ENCODE measurements around the gene SH3BP4.
"Not testable (repeated sequence)": the region's sequence is repeated elsewhere in the genome, so short reads cannot be mapped to it uniquely, and the experiment has no call there.

The SH3BP4 gene

DNA sequence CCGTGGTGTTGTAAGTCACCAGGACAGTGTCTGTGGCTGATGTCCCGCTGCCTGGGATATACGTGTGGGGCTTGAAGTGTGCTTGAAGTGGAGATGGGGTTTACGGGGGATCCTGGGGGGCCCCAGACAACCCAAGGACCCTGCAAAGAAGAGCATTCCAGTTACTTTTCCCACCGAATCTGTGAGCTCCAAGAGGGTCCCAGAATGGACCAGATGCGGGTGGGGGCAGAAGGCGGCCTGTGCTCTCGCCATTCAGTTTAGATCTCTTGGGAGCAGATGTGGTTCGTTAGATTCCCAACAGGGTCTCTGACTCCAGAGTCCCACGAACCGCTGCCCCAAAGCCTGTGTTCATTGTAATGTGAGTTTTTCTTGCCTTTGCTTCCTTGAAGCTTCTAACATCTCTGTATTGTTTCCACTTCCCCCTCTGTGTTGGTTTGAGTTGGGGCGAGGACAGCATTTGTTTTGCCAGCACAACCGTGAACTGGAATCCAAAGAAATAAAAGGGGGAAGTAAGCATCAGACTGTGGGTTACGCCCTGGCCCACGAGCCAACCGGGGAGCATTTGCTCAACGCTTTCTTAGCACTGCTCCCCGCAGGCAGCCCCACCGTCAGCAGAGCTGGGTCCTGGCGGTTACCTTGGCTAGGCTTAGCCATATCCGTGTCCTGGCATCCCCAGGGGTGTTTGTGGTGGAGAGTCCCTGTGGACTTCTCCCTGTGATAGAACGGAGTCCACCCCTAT lies 92.1 kb downstream of the SH3BP4 start:
- no peak for DNase-seq

- DNase-seq, result no peak
Observed at GRCh38 chr2:235044501-235045271, 92.9 kb downstream of the SH3BP4 start.

- DNase-seq, result no peak
Observed at GRCh38 chr2:235045336-235045972, 93.6 kb downstream of the SH3BP4 start.

DNA sequence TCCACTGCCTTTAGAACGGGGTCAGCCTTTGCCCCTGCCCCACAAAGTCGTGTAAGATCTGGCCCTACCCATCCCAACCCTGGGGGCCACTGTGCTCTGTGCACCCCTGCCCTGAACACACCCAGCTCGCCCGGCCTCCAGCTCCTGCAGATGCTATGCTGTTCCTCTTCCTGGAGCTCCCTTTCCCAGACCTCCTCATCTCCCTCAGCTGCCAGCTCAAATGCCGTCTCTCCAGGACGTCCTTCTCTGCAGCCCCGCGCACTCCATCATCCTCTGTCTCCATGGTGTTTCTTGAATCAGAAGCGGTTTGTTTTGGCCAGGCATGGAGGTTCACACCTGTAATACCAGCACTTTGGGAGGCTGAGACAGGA lies 94.1 kb downstream of the SH3BP4 start:
- no peak for DNase-seq

DNA sequence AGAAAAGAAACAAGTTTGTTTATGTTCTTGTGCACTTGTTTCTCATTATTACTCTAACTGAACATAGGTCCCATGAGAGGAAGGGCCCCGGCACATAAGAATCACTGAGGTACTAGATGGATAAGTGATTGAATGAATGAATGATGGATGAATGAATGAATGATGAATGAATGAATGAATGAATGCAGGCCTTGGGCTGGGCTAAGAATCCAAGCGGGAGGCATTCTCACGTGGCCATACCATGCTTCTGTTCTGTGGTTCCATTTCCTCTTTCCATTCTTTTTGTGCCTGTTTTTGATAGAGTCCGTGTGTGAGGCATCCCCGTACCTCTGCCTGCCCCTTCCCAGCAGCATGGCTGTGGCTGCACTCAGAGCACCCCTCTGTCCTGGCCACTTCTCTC lies 94.8 kb downstream of the SH3BP4 start:
- DNase-seq, result no peak

DNA sequence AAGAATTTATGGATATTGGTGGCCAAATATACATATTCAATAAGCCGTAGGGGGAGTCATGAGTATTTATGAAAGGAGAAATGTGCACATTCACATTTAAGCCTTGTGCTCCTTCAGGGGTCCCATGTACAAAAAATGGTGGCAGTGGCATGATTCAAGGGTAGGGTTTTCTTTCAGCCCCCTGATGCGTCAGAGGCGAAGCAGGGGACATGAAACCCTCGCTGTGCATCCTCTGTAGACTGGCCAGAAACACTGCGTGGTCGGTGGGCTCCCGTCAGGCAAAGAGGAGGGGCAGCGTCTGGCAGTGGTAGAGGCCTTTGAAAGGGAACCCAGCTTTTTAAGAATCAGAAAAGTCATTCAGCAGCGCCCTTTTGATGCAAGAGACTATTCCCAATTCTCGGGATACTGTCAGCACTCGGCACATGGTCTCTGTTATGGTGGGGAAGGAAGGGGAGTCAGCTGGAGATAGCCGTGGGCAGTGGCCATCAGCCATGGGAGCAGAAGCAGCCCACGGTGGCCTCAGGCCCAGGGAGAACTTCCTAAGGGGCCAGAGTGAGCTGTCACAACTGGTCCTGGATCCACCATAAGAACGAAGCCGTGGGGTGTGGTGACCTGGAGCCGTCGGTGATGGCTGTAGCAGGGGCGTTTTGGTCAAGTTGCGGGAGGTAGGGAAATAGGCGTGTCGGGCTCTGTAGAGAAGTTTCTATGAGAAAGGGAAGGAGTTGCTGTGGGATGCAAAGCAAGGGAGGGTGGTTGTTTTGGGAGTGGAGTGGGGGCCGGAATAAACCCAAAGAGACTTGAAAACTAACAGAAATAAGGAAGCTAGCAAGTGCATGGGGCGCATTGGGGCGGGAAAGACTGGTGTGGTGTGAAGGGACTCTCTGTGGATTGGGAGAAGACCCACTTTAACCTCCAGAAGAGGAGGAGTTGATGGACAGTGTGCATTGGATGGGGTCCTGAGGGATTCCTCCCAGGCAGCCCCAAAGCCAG lies 95.6 kb downstream of the SH3BP4 start:
- no peak for DNase-seq

DNA sequence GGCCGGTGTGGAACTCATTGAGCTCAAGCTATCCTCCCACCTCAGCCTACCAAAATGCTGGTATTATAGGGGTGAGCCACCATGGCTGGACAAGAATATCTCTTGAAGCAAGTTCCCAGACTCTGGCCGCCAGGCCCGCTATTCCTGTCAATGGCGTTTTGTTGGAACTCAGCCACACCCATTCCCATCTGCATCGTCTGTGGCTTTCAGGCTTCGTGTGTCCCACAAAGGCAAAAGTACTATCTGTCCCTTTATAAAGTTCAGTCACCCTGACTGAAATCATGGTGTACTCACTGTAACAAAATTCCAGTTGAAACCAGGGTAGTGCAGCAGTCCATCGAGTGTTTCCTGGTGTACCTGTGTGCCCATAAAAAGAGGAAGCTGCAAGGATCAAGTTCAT lies 96.7 kb downstream of the SH3BP4 start:
- no peak for DNase-seq

GRCh38 chr2:235049069-235049468 lies 97.3 kb downstream of the SH3BP4 start:
- DNase-seq, result no peak

GRCh38 chr2:235049719-235050118 lies 97.9 kb downstream of the SH3BP4 start:
- no peak for DNase-seq

DNA sequence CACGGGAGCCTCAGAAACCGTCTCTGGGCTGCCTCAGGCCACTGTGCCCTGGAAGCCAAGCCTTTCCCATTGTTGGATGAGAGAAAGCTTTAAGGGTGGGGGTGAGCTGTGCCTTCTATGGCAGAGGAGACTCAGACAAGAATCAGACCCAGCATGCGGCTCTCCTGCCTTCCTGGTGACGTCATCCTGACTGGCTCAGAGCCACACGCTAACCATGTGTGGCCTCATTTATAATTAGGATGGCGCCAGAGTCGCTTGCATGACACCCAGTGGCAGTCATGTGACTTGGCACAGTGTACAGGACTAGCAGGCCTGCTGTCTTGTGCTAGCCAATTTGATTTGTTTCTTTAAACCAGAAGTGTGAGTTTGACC lies 99.1 kb downstream of the SH3BP4 start:
- DNase-seq, result peak; percentile 68

- no peak for DNase-seq
Observed at GRCh38 chr2:235051436-235052260, 99.8 kb downstream of the SH3BP4 start.

- no peak for DNase-seq
Observed at GRCh38 chr2:235052514-235053354, 100.9 kb downstream of the SH3BP4 start.

GRCh38 chr2:235053651-235054050 lies 101.8 kb downstream of the SH3BP4 start:
- no peak for DNase-seq

GRCh38 chr2:235054475-235054874 lies 102.7 kb downstream of the SH3BP4 start:
- DNase-seq, result no peak

GRCh38 chr2:235054919-235055318 lies 103.1 kb downstream of the SH3BP4 start:
- DNase-seq, result no peak

DNA sequence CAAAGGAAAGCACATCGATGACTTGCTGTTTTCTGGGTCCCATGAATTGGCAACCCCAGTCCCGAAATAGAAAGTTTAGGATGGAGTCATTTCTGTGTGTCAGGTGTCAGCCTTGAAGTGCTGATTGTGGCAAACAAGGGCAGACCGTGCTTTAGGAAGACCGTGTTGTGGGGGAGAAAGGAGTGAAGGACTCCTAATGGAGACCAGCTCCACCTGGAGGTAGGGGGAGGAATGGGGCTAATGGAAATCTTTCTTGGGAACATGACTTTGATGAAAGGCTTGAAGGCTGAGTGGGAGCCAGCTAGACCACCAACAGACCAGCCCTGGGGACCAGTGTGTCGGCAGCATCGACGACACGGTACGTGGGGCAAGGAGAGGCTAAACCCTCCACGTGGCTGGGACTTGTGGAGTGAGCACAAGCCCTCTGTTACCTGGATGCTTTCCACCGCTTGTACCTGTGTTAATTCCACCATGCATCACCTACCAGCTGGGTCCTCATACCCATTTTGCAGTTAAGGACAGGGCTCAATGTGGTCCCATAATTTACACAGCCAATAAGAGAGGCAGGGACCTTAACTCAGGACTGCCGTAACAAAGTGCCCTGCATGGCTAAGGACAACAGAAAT lies 104.2 kb downstream of the SH3BP4 start:
- DNase-seq, result peak; percentile 88

DNA sequence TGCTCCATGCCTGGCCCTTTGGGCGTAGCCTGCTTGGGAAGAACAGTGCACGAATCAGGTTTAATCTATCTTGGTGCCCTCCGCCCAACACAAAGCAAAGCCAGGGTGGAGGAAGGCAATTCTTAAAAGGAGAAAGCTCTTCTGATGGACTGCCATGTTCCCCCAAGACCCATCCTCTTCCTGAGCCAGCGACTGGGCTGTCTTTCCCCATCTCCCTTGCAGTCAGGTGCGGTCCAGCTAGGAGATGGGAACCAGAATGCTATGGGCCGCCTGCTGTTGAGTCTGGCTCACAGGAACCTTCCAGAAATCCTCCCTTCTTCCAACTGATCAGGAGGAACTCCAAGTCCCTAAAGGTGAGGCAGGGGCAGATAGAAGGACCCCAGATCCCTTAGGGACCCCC lies 105.0 kb downstream of the SH3BP4 start:
- DNase-seq, result no peak

DNA sequence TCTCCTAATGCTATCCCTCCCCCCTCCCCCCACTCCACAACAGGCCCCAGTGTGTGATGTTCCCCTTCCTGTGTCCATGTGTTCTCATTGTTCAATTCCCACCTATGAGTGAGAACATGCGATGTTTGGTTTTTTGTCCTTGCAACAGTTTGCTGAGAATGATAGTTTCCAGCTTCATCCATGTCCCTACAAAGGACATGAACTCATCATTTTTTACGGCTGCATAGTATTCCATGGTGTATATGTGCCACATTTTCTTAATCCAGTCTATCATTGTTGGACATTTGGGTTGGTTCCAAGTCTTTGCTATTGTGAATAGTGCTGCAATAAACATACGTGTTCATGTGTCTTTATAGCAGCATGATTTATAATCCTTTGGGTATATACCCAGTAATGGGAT lies 105.8 kb downstream of the SH3BP4 start:
- DNase-seq, result not testable (repeated sequence)

GRCh38 chr2:235059161-235059560 lies 107.3 kb downstream of the SH3BP4 start:
- no peak for DNase-seq

GRCh38 chr2:235061656-235062055 lies 109.8 kb downstream of the SH3BP4 start:
- no peak for DNase-seq
